Measurements from ENCODE around the gene NUBPL. TPM values are rescaled to one million over a fixed set of nuclear protein-coding genes. Genes with fewer than 3 reads are reported as not detected.

Gene NUBPL
- total and polyA plus RNA-seq, 8 donors, result 10.1 to 19.0 (median 16.9) TPM

- H3K4me3 ChIP-seq, result no peak overlapping the region
- no peak overlapping the region for H3K27ac ChIP-seq
- intact Hi-C loops (cut with DNase I), result no loop called here
- H3K9me3 ChIP-seq, result no peaks in the 10 kb centered on the region
- TF ChIP-seq CTCF (IDR thresholded peaks at IDR 0.05), result no peak
- no peaks in the 10 kb centered on the region for H3K36me3 ChIP-seq
- H3K27me3 ChIP-seq, result no peaks in the 10 kb centered on the region
- no peak for ATAC-seq
- H3K4me1 ChIP-seq, result no peaks in the 10 kb centered on the region
- no peak for DNase-seq
Observed at GRCh38 chr14:31827325-31827724, 266.1 kb downstream of the NUBPL start.

- Histone ChIP-seq H3K4me3 (no peak overlapping the region), H3K27me3 (no peaks in the 10 kb centered on the region)
Observed at GRCh38 chr14:31828946-31829868, 268.0 kb downstream of the NUBPL start.

GRCh38 chr14:31834616-31835015 is 273.4 kb downstream of the NUBPL start:
- no peak for TF ChIP-seq CTCF (IDR thresholded peaks at IDR 0.05)
- no peak overlapping the region for H3K27ac ChIP-seq
- no peak overlapping the region for H3K4me3 ChIP-seq
- no peaks in the 10 kb centered on the region for H3K27me3 ChIP-seq
- no peaks in the 10 kb centered on the region for H3K36me3 ChIP-seq
- H3K9me3 ChIP-seq, result no peaks in the 10 kb centered on the region
- intact Hi-C loops (cut with DNase I), result no loop called here
- no peaks in the 10 kb centered on the region for H3K4me1 ChIP-seq
- ATAC-seq, result no peak
- peak in 1 of 4 donors; percentile 36 for DNase-seq

More at GRCh38 chr14:31828946-31829868, 268.0 kb downstream of the NUBPL start:
- Histone ChIP-seq H3K27ac (no peak overlapping the region), H3K4me1 (no peaks in the 10 kb centered on the region), H3K36me3 (no peaks in the 10 kb centered on the region), H3K9me3 (no peaks in the 10 kb centered on the region)
- peak; percentile 27 for ATAC-seq
- no peak for TF ChIP-seq CTCF (IDR thresholded peaks at IDR 0.05)
- peak in 2 of 4 donors; percentile 27 to 63 for DNase-seq
- intact Hi-C loops (cut with DNase I), result no loop called here

GRCh38 chr14:31835049-31835448 is 273.8 kb downstream of the NUBPL start:
- ATAC-seq, result no peak
- Histone ChIP-seq H3K27me3 (no peaks in the 10 kb centered on the region), H3K27ac (no peak overlapping the region), H3K36me3 (no peaks in the 10 kb centered on the region), H3K9me3 (no peaks in the 10 kb centered on the region), H3K4me3 (no peak overlapping the region), H3K4me1 (no peaks in the 10 kb centered on the region)
- intact Hi-C loops (cut with DNase I), result no loop called here
- no peak for TF ChIP-seq CTCF (IDR thresholded peaks at IDR 0.05)
- no peak for DNase-seq

- H3K36me3 ChIP-seq, result no peaks in the 10 kb centered on the region
- H3K27ac ChIP-seq, result no peak overlapping the region
- intact Hi-C loops (cut with DNase I), result no loop called here
- no peak overlapping the region for H3K4me3 ChIP-seq
- H3K4me1 ChIP-seq, result no peaks in the 10 kb centered on the region
- DNase-seq (peak in 1 of 4 donors; percentile 12), ATAC-seq (no peak)
- TF ChIP-seq CTCF (IDR thresholded peaks at IDR 0.05), result no peak
- H3K27me3 ChIP-seq, result no peaks in the 10 kb centered on the region
- H3K9me3 ChIP-seq, result no peaks in the 10 kb centered on the region
Observed at GRCh38 chr14:31837031-31837430, 275.8 kb downstream of the NUBPL start.
